Anterior cingulate cortex (tissue), 58 donors: ENCODE measurements around the gene MZB1.
A peak's percentile ranks its signal among the peaks of the same experiment; 100 is the strongest.

ENCODE experiments used
- DNase-seq, 58 donors: peaks; one replicate each; lab custom pipeline; 2025; lab: John Stamatoyannopoulos, UW

MZB1 gene

DNA sequence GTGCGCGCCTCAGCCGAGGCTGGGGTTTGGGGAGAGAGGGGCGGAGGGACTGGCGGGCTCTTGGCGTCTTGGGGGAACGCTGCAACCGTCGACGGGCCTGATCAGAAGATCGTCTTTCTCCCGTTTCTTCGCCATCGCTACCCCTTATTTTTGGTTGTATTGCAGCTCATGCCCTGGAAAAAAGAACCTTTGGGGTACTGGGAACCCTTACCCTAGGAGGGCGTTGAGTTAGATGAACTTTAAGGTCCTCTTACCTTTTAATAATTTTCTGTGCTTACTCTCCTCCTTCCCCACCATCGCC is 47.3 kb downstream of the MZB1 start:
- no peak for DNase-seq

DNA sequence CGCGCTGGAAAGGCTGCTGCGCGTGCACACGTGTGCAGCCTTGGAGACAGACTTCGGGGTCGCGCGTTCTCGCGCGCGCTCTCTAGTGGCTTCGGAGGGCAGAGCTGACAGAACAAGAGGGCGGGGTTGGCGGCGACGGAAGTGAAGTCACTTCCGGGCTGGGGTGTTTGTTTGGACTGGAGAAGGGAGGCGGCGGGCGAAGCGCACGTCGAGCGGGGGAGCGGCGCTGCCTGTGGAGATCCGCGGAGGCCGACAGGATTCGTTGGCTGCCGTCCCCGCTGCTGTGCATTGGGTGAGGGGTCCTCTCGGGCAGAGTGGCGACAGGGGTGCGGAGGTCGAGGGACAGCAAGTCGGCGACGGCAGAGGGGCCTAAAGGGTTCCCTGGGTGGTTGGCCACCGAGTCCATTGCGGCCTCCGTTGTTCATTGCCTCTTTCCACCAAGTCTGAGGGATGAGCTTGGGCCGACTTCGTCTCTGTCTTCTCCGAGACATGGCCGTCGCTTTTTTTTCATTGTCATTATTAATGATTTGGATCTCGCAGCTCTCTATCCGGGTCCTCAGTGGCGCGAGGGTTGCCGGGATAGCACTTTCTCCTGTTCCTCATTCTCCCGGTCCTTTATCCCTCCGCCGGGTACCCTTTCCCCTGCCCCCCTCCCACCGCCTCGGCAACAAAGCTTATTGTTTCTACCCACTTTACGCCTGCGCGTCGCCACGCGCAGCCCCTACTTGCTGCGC is 47.9 kb downstream of the MZB1 start, which contains the start of gene PAIP2:
TSS of gene PAIP2 (plus strand) at position 166 of the 734 bp plus-strand sequence. CDS start 21,931 bp downstream, outside the sequence.
- peak; percentile 76 to 98 (median 95) for DNase-seq

- DNase-seq, result no peak
Measured at GRCh38 chr5:139341187-139341688, 48.5 kb downstream of the MZB1 start.

- no peak for DNase-seq
Measured at GRCh38 chr5:139340051-139340450, 49.7 kb downstream of the MZB1 start.
